HepG2 (cell line): Measurements from ENCODE around the gene SLX9. TPM values are rescaled to one million over a fixed set of nuclear protein-coding genes. Genes with fewer than 3 reads are reported as not detected.

Experiments
- BHLHE40 ChIP-seq: IDR thresholded peaks from 2 replicates; pipeline ENCODE4 v1.6.1; 2011; ENCODE audit warnings: low read length, improper control_type of control experiment
- FOSL2 ChIP-seq: sonication (generic); formaldehyde crosslinking; IDR thresholded peaks from 2 replicates; pipeline ENCODE4 v1.4.0; 2020; ENCODE audit warnings: missing genetic modification reagents
- KDM6A ChIP-seq: IDR thresholded peaks from 2 replicates; pipeline ENCODE4 v1.6.1; 2016; ENCODE audit warnings: low read depth
- LCORL ChIP-seq, 2 experiments: fragments of 450-650 bp in 1 of 2; sonication (generic) in 1 of 2; formaldehyde crosslinking in 1 of 2; IDR thresholded peaks; 2 replicates each; pipeline versions ENCODE4 v1.5.0 to v1.6.1; 2017 to 2020; ENCODE audit warnings: antibody characterized with exemption in 1 of 2, missing genetic modification reagents in 1 of 2
- NR2F1 ChIP-seq, 2 experiments: fragments of 450-650 bp in 1 of 2; formaldehyde crosslinking in 1 of 2; IDR thresholded peaks; 2 replicates each; pipeline versions ENCODE4 v1.5.0 to v1.6.1; 2016 to 2020; ENCODE audit warnings: mild to moderate bottlenecking in 1 of 2, missing compliant biosample characterization in 1 of 2, missing genetic modification reagents in 1 of 2, moderate library complexity in 1 of 2
- PATZ1 ChIP-seq: sonication (generic); formaldehyde crosslinking; IDR thresholded peaks from 2 replicates; pipeline ENCODE4 v1.4.0; 2020; ENCODE audit warnings: missing genetic modification reagents
- SIN3B ChIP-seq: fragments of 150-350 bp; IDR thresholded peaks from 2 replicates; pipeline ENCODE4 v1.6.1; 2014; ENCODE audit warnings: low read length
- SOX13 ChIP-seq, 3 experiments: fragments of 450-650 bp in 1 of 3; sonication (generic) in 1 of 3; formaldehyde crosslinking in 1 of 3; IDR thresholded peaks in 2 of 3; conservative IDR thresholded peaks in 1 of 3; 2 replicates each; pipeline versions ENCODE4 v1.5.0 to v1.6.1; 2016 to 2020; ENCODE audit warnings: antibody characterized with exemption in 1 of 3, mild to moderate bottlenecking in 1 of 3, missing compliant biosample characterization in 1 of 3, missing genetic modification reagents in 1 of 3, moderate library complexity in 1 of 3
- TEAD3 ChIP-seq: optimal IDR thresholded peaks from 2 replicates; pipeline ENCODE3; 2016; ENCODE audit warnings: borderline replicate concordance
- ZBTB7B ChIP-seq: sonication (generic); formaldehyde crosslinking; IDR thresholded peaks from 2 replicates; pipeline ENCODE4 v1.4.0; 2020; ENCODE audit warnings: missing genetic modification reagents
- ZMYM3 ChIP-seq: sonication (generic); formaldehyde crosslinking; IDR thresholded peaks from 2 replicates; pipeline ENCODE4 v1.5.1; 2020; ENCODE audit warnings: mild to moderate bottlenecking, missing genetic modification reagents
- ZNF263 ChIP-seq: sonication (generic); formaldehyde crosslinking; IDR thresholded peaks from 2 replicates; pipeline ENCODE4 v1.4.0; 2020; ENCODE audit warnings: missing genetic modification reagents
- ZNF34 ChIP-seq: sonication (generic); formaldehyde crosslinking; IDR thresholded peaks from 2 replicates; pipeline ENCODE4 v1.4.0; 2020; ENCODE audit warnings: mild to moderate bottlenecking, missing genetic modification reagents, borderline replicate concordance
- ZNF547 ChIP-seq: sonication (generic); formaldehyde crosslinking; IDR thresholded peaks from 2 replicates; pipeline ENCODE4 v1.5.1; 2020; ENCODE audit warnings: mild to moderate bottlenecking, missing genetic modification reagents
- ZNF558 ChIP-seq: sonication (generic); formaldehyde crosslinking; IDR thresholded peaks from 2 replicates; pipeline ENCODE4 v1.9.0; 2022; ENCODE audit warnings: mild to moderate bottlenecking, missing genetic modification reagents, borderline replicate concordance
- ZNF609 ChIP-seq: sonication (generic); formaldehyde crosslinking; IDR thresholded peaks from 2 replicates; pipeline ENCODE4 v1.4.0; 2020; ENCODE audit warnings: mild to moderate bottlenecking, missing genetic modification reagents, borderline replicate concordance
- polyA plus RNA-seq, 8 experiments: library from polyadenylated mRNA; depleted of rRNA in 3 of 8; stranded (reverse) in 7 of 8; unstranded in 1 of 8; fragments of >200 nt; fragmentation: Illumina TruSeq in 4 of 8; extraction: Trizol in 4 of 8; gene quantifications; 2 replicates each; pipeline versions ENCODE4 v1.2.1 to v1.2.3, GENCODE V29; 2011 to 2016; ENCODE audit warnings: low read depth in 4 of 8, missing spikeins in 1 of 8, mixed read lengths in 1 of 8; ENCODE audit not compliant: insufficient read depth in 1 of 8
- total RNA-seq, 5 experiments: library from RNA; depleted of rRNA; stranded (reverse); fragments of >200 nt; fragmentation: Illumina TruSeq; extraction: Trizol; gene quantifications; 2 replicates each; pipeline ENCODE4 v1.2.3, GENCODE V29; 2016; ENCODE audit warnings: low read depth in 1 of 5
- TF ChIP-seq, protein P1 (sequence below), 2 experiments: sonication (generic) in 1 of 2; formaldehyde crosslinking in 1 of 2; IDR thresholded peaks; 2 replicates each; pipeline versions ENCODE4 v1.4.0 to v1.6.1; 2018 to 2020; ENCODE audit warnings: missing genetic modification reagents in 2 of 2, borderline replicate concordance in 1 of 2, low read depth in 1 of 2, mild to moderate bottlenecking in 1 of 2, missing biosample characterization in 1 of 2

Gene SLX9
- total and polyA plus RNA-seq, 2 of the 13 experiments (the other 11 are each of a cell fraction or from before 2014, with no cell fraction given), result 21.0 to 47.1 TPM

DNA sequence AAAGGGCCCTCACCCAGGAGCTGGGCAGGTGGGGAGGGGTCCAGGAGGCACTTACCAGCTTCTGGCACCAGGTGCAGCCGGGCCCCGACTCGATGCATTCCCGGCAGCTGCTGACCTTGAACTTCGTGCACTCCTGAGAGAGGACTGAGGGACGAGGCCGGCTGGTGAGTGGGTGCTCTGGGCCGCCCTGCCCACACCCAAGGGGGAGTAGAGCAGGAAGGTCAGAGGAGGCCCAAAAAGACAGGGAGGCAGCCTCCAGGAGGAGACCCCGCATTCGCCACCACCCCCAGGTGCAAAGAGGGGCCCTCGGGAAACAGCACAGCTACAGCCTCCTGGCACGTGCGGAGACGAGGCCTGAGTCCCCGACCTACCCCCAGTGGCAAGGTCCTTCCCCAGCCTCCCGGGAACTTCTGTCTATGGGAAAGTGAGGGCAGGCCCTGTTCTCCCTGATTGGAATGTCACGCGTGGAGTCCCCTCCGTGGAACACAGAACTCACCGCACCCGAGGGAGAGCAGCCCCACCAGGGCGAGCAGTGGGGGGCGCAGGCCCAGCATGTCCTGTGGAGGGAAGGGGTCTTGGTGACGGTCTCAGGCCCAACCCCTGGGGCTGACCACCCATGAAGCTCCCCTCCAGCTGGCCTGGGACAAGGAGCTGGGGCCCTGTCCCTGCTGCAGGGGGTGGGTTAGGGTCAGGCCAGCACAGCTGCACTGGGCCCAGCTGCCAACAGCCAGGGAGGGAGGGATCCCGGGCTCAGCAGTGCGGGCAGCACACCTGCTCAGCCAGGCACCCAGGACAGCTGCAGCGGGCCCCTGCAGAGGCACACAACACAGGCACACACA lies 29.4 kb upstream of the SLX9 start (continued):
- TF ChIP-seq, protein P1, sequence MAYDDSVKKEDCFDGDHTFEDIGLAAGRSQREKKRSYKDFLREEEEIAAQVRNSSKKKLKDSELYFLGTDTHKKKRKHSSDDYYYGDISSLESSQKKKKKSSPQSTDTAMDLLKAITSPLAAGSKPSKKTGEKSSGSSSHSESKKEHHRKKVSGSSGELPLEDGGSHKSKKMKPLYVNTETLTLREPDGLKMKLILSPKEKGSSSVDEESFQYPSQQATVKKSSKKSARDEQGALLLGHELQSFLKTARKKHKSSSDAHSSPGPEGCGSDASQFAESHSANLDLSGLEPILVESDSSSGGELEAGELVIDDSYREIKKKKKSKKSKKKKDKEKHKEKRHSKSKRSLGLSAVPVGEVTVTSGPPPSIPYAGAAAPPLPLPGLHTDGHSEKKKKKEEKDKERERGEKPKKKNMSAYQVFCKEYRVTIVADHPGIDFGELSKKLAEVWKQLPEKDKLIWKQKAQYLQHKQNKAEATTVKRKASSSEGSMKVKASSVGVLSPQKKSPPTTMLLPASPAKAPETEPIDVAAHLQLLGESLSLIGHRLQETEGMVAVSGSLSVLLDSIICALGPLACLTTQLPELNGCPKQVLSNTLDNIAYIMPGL (CRISPR knock-in tag; IDR thresholded peaks at IDR 0.05; ENCODE audit: borderline replicate concordance in 1 of 2, low read depth in 1 of 2), result no peak
- TF ChIP-seq ZBTB7B (CRISPR knock-in tag) (peak; percentile 71), SOX13 (IDR thresholded peaks at IDR 0.05) (no peak), SOX13 (CRISPR knock-in tag; conservative IDR thresholded peaks at IDR 0.05 in 1 of 2, IDR thresholded peaks at IDR 0.05 in 1 of 2) (peak in 1 of 2 experiments; percentile 34; a peak in 1 of 4 replicates), BHLHE40 (peak; percentile 43; the same call in 1 of the 2 replicates), ZNF263 (peak; percentile 71), FOSL2 (CRISPR knock-in tag) (0 out of 2 replicates have a peak, but pooled peaks have one; percentile 38), SIN3B (no peak), ZNF547 (peak; percentile 50; the same call in 1 of the 2 replicates), ZNF34 (CRISPR knock-in tag) (no peak), TEAD3 (CRISPR knock-in tag) (peak; percentile 63), ZNF558 (CRISPR knock-in tag) (no peak), KDM6A (peak; percentile 55; the same call in 1 of the 2 replicates), NR2F1 (CRISPR knock-in tag; IDR thresholded peaks at IDR 0.05) (peak; percentile 36 to 39; a peak in 2 of 4 replicates), LCORL (IDR thresholded peaks at IDR 0.05) (no peak), LCORL (CRISPR knock-in tag; IDR thresholded peaks at IDR 0.05) (peak; percentile 86), ZMYM3 (CRISPR knock-in tag) (peak; percentile 29), ZNF609 (CRISPR knock-in tag) (peak; percentile 69; the same call in 1 of the 2 replicates), PATZ1 (CRISPR knock-in tag) (peak; percentile 80)
